Type B pancreatic cell (in vitro differentiated cells): Measurements from ENCODE around the gene TAF7. TPM values are rescaled to one million over a fixed set of nuclear protein-coding genes. Genes with fewer than 3 reads are reported as not detected.
"Not testable (repeated sequence)": the region's sequence is repeated elsewhere in the genome, so short reads cannot be mapped to it uniquely, and the experiment has no call there.

Experiments
- DNase-seq: peaks from one replicate; pipeline ENCODE4 v3.0.0; 2021; ENCODE audit warnings: mixed read lengths; ENCODE audit not compliant: unreplicated experiment; ENCODE audit errors: extremely low spot score
- H3K27ac Mint-ChIP-seq: 2 replicates; pipeline ENCODE4 v1.8.0; 2021; ENCODE audit warnings: mild to moderate bottlenecking, mixed read lengths
- H3K27me3 Mint-ChIP-seq: 2 replicates; pipeline ENCODE4 v1.8.0; 2021; ENCODE audit warnings: mixed read lengths
- H3K36me3 Mint-ChIP-seq: 2 replicates; pipeline ENCODE4 v1.8.0; 2021; ENCODE audit warnings: mixed read lengths
- H3K4me1 Mint-ChIP-seq: one replicate; pipeline ENCODE4 v1.8.0; 2021; ENCODE audit warnings: mixed read lengths; ENCODE audit not compliant: unreplicated experiment
- H3K4me3 Mint-ChIP-seq: 2 replicates; pipeline ENCODE4 v1.8.0; 2021; ENCODE audit warnings: mild to moderate bottlenecking, mixed read lengths
- H3K9me3 Mint-ChIP-seq: 2 replicates; pipeline ENCODE4 v1.8.0; 2021; ENCODE audit warnings: mixed read lengths
- CTCF ChIP-seq: fragments of 200-600 bp; sonication (generic); conservative IDR thresholded peaks from 2 replicates; pipeline ENCODE4 v1.5.0; 2021; ENCODE audit warnings: antibody characterized with exemption, mild to moderate bottlenecking
- total RNA-seq: library from RNA; stranded (reverse); gene quantifications from 2 replicates; pipeline ENCODE4 v1.2.1, GENCODE V29; 2021; ENCODE audit warnings: low replicate concordance

TAF7 gene
- total RNA-seq, 1 donor from 2014 or later: 92.0 TPM

GRCh38 chr5:141354900-141355469 is 34.4 kb upstream of the TAF7 start, which contains the start of gene PCDHGA4:
PCDHGA4 (plus strand) TSS chr5:141355021; CDS start chr5:141355108, 87 bp downstream.
- Mint-ChIP-seq H3K4me3 (no peak within 1 kb of the TSS), H3K27me3 (no peaks in the 10 kb centered on the region), H3K4me1 (no peaks in the 10 kb centered on the region), H3K9me3 (peaks cover 12% of the 10 kb centered on the region), H3K27ac (no peak within 1 kb of the TSS), H3K36me3 (peaks cover 10% of the 10 kb centered on the region)
- peak; percentile 59 for TF ChIP-seq CTCF
- no peak for DNase-seq

- Mint-ChIP-seq H3K9me3 (peaks cover 10% of the 10 kb centered on the region), H3K4me3 (no peak overlapping the region), H3K4me1 (no peaks in the 10 kb centered on the region), H3K27me3 (no peaks in the 10 kb centered on the region), H3K27ac (no peak overlapping the region), H3K36me3 (peaks cover 10% of the 10 kb centered on the region)
- no peak for DNase-seq
- TF ChIP-seq CTCF: no peak
Measured at GRCh38 chr5:141351591-141351990, 31.0 kb upstream of the TAF7 start.

GRCh38 chr5:141349917-141350619 is 29.5 kb upstream of the TAF7 start, which contains the start of gene PCDHGB1:
PCDHGB1 (plus strand) TSS chr5:141350099; CDS start chr5:141350261, 162 bp downstream.
- Mint-ChIP-seq H3K27ac (peak within 1 kb of the TSS; percentile 31), H3K36me3 (peaks cover 10% of the 10 kb centered on the region), H3K4me1 (no peaks in the 10 kb centered on the region), H3K9me3 (peaks cover 16% of the 10 kb centered on the region), H3K27me3 (no peaks in the 10 kb centered on the region), H3K4me3 (peak within 1 kb of the TSS; percentile 61)
- no peak for DNase-seq
- peak; percentile 63 for TF ChIP-seq CTCF

- peaks cover 21% of the 10 kb centered on the region for H3K9me3 Mint-ChIP-seq
- H3K4me1 Mint-ChIP-seq, H3K27ac Mint-ChIP-seq, H3K27me3 Mint-ChIP-seq, H3K4me3 Mint-ChIP-seq, DNase-seq, H3K36me3 Mint-ChIP-seq: not testable (repeated sequence)
Measured at GRCh38 chr5:141346017-141346416, 25.4 kb upstream of the TAF7 start.

GRCh38 chr5:141345327-141345726 is 24.7 kb upstream of the TAF7 start:
- Mint-ChIP-seq H3K4me1 (no peaks in the 10 kb centered on the region), H3K27me3 (no peaks in the 10 kb centered on the region), H3K36me3 (peaks cover 3% of the 10 kb centered on the region), H3K4me3 (no peak overlapping the region), H3K27ac (no peak overlapping the region), H3K9me3 (peaks cover 20% of the 10 kb centered on the region)
- no peak for TF ChIP-seq CTCF
- no peak for DNase-seq

GRCh38 chr5:141343953-141344463 is 23.4 kb upstream of the TAF7 start:
- TF ChIP-seq CTCF: peak; percentile 4
- H3K27ac Mint-ChIP-seq: no peak overlapping the region
- H3K36me3 Mint-ChIP-seq: no peaks in the 10 kb centered on the region
- DNase-seq: no peak
- peak overlapping the region; percentile 84 for H3K4me3 Mint-ChIP-seq
- peaks cover 14% of the 10 kb centered on the region for H3K9me3 Mint-ChIP-seq
- H3K27me3 Mint-ChIP-seq: no peaks in the 10 kb centered on the region
- H3K4me1 Mint-ChIP-seq: no peaks in the 10 kb centered on the region
